Right hindlimb (tissue), 1 donor: Measurements from ENCODE around the gene BEST3.
"Not testable (repeated sequence)": the region's sequence is repeated elsewhere in the genome, so short reads cannot be mapped to it uniquely, and the experiment has no call there.

Experiments
- DNase-seq: peaks from one replicate; pipeline ENCODE4 v3.0.0-alpha.2; 2018

The BEST3 gene

GRCh38 chr12:69645031-69645430 lies 54.1 kb downstream of the BEST3 start:
- DNase-seq = no peak

GRCh38 chr12:69644511-69644910 lies 54.6 kb downstream of the BEST3 start:
- no peak for DNase-seq

GRCh38 chr12:69642531-69642930 lies 56.6 kb downstream of the BEST3 start:
- no peak for DNase-seq

GRCh38 chr12:69641546-69641945 lies 57.6 kb downstream of the BEST3 start:
- DNase-seq = no peak

- peak; percentile 40 for DNase-seq
These were observed 59.6 kb downstream of the BEST3 start for GRCh38 chr12:69639400-69640016.

- no peak for DNase-seq
These were observed 66.0 kb downstream of the BEST3 start for GRCh38 chr12:69633061-69633460.

- no peak for DNase-seq
These were observed 68.9 kb downstream of the BEST3 start for GRCh38 chr12:69630191-69630590.

- no peak for DNase-seq
These were observed 71.6 kb downstream of the BEST3 start for GRCh38 chr12:69627501-69627900.

- no peak for DNase-seq
These were observed 75.1 kb downstream of the BEST3 start for GRCh38 chr12:69623970-69624369.

GRCh38 chr12:69621551-69621950 lies 77.6 kb downstream of the BEST3 start:
- DNase-seq = no peak

- no peak for DNase-seq
These were observed 78.2 kb downstream of the BEST3 start for GRCh38 chr12:69620921-69621320.

GRCh38 chr12:69620077-69620476 lies 79.0 kb downstream of the BEST3 start:
- DNase-seq = no peak

- DNase-seq = no peak
These were observed 80.1 kb downstream of the BEST3 start for GRCh38 chr12:69619050-69619449.

GRCh38 chr12:69616025-69616424 lies 83.1 kb downstream of the BEST3 start:
- no peak for DNase-seq

- no peak for DNase-seq
These were observed 85.8 kb downstream of the BEST3 start for GRCh38 chr12:69613351-69613750.

- DNase-seq = no peak
These were observed 88.4 kb downstream of the BEST3 start, which contains the start of gene LRRC10 for GRCh38 chr12:69610729-69611128. Gene LRRC10, minus strand, starts transcription at chr12:69610907. Its CDS starts 69 bp downstream, at chr12:69610838.

GRCh38 chr12:69610126-69610525 lies 89.0 kb downstream of the BEST3 start:
- DNase-seq = no peak

GRCh38 chr12:69608114-69608513 lies 91.0 kb downstream of the BEST3 start:
- DNase-seq = no peak

- not testable (repeated sequence) for DNase-seq
These were observed 94.8 kb downstream of the BEST3 start for GRCh38 chr12:69604275-69604674.
